Adrenal gland (tissue), 5 donors: ENCODE data around the gene APBA2.

Experiments
- CTCF ChIP-seq, 6 experiments: fragments of 450-650 bp in 4 of 6; fragments of 200-600 bp in 2 of 6; sonication (generic) in 1 of 6; IDR thresholded peaks; 1 replicate in 5 of 6; 2 replicates in 1 of 6; pipeline versions ENCODE4 v1.5.1 to v1.8.0; 2016 to 2021; ENCODE audit warnings: antibody characterized with exemption in 6 of 6, mild to moderate bottlenecking in 2 of 6, moderate library complexity in 1 of 6
- POLR2A ChIP-seq, 2 donors: fragments of 450-650 bp; IDR thresholded peaks; one replicate each; pipeline ENCODE4 v1.6.1; 2017; ENCODE audit warnings: antibody characterized with exemption in 2 of 2, mild to moderate bottlenecking in 2 of 2, moderate library complexity in 1 of 2
- donor health status: DM: no; HTN: no; CAD: no.

GRCh38 chr15:28977377-28978010 lies 91.7 kb downstream of the APBA2 start:
- TF ChIP-seq CTCF (IDR thresholded peaks at IDR 0.05) (no peak), POLR2A (IDR thresholded peaks at IDR 0.05) (no peak)
